WI38 (cell line): Measurements from ENCODE around the gene CTRB2.

Experiments
- H3K4me3 ChIP-seq: 2 replicates; pipeline ENCODE4 v1.5.1; 2011; ENCODE audit warnings: low read depth, mild to moderate bottlenecking, control low read depth, low read length
- CTCF ChIP-seq: IDR thresholded peaks from 2 replicates; pipeline ENCODE4 v1.5.1; 2012; ENCODE audit warnings: low read depth, mild to moderate bottlenecking, control low read depth, low read length

The CTRB2 gene

GRCh38 chr16:75181630-75182029 lies 25.3 kb downstream of the CTRB2 start:
- no peak for TF ChIP-seq CTCF

DNA sequence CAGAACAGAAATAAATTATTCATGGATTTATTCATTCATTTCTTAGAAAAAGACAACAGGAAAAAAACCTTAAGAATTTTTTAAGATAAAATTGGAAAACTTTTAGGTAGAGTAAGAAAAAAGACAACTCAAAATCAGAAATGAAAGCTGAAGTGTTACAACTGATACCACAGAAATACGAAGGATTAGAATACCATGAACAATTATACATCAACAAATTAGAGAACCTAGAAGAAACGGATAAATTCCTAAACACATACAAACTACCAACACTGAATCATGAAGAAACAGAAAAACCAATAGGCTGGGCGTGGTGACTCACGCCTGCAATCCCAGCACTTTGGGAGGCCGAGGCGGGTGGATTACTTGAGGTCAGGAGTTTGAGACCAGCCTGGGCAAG lies 27.8 kb downstream of the CTRB2 start:
- TF ChIP-seq CTCF: no peak
- no peak overlapping the region for H3K4me3 ChIP-seq

More at GRCh38 chr16:75181630-75182029, 25.3 kb downstream of the CTRB2 start:
- no peak overlapping the region for H3K4me3 ChIP-seq

DNA sequence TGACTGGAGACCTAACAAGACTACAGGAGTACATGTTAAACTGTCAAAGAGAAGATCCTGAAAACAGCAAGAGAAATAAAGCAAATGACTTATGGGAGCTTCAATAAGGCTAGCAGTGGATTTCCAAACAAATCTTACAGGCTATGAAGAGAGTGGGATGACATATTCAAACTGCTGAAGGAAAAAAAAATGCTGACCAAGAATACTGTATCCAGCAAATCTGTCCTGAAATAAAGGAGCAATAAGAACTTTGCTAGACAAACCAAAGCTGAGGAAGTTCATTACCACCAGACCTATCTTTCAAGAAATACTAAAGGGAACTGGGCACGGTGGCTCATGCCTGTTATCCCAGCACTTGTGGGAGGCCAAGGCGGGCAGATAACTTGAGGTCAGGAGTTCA lies 30.0 kb downstream of the CTRB2 start:
- H3K4me3 ChIP-seq: no peak overlapping the region
- no peak for TF ChIP-seq CTCF

DNA sequence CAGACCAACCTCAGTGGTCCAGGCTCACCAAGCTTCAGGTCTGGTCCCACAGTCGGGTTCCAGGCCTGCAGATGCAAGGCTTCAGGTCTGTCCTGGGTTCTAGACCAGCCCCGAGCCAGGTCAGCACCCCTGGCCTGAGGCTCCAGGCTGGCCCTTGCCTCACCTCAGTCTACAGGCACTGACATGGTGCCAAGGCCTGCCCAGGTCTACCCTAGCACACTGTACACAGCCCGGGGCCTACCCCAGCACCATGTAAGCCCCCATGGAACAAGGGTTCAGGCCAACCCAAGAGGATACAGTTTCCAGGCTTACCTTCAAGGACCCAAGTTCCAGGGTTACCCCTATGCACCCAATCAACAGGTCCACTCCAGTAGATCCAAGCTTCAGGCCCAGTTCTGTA lies 31.9 kb downstream of the CTRB2 start:
- TF ChIP-seq CTCF: no peak
- H3K4me3 ChIP-seq: no peak overlapping the region

DNA sequence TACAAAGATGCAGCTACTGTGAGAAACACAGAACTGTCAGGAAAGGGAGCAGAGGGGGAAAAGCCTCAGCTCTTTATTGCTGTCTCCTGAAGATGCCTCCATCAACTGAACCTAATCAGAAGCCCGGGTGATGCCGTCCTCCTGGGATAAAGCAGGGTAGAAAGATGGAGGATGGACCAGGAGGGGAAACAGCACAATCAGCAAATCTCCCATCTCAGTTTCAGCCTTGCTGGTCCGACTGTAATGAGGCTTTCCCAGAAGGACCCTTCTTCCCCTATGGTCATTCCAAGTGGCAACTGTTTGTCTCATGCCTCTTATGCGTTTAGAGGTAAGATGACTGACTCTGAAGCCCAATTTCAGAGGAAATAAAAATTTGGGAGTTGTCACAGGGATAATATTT lies 34.4 kb downstream of the CTRB2 start:
- H3K4me3 ChIP-seq: no peak overlapping the region
- TF ChIP-seq CTCF: no peak

DNA sequence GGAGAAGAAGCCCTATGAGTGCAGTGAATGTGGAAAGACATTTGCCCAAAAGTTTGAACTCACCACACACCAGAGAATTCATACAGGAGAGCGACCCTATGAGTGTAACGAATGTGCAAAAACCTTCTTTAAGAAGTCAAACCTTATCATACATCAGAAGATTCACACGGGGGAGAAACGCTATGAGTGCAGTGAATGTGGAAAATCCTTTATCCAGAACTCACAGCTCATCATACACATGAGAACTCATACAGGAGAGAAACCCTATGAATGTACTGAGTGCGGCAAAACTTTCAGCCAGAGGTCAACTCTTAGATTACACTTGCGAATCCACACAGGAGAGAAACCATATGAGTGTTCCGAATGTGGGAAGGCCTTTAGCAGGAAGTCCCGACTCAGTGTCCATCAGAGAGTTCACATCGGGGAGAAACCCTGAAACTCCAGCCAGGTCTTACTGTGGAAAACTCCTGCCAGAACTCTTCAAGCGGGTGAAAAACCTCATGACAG lies 37.0 kb downstream of the CTRB2 start:
- TF ChIP-seq CTCF: no peak

DNA sequence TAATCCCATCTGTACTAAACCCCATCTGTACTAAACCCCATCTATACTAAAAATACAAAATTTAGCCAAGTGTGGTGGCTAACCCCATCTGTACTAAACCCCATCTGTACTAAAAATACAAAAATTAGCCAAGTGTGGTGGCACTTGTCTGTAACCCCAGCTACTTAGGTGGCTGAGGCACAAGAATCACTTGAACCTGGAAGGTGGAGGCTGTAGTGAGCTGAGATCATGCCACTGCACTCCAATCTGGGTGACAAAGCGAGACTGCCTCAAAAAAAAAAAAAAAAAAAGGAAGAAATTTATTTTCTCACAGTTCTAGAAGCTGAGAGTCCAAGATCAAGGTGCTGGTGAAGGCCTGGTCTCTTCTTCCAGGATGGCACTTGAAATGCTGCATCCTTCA lies 46.6 kb downstream of the CTRB2 start:
- no peak for TF ChIP-seq CTCF
- no peak overlapping the region for H3K4me3 ChIP-seq

More for the DNA sequence above, 37.0 kb downstream of the CTRB2 start:
- H3K4me3 ChIP-seq: no peak overlapping the region
